Stimulated activated CD4-positive, alpha-beta T cell treated with anti-CD3 and anti-CD28 coated beads, Interleukin-15, amount 100 ng/mL, for 24 hours (primary cell): ENCODE results near the gene ORAI3.

Experiments used
- DNase-seq: peaks from one replicate; pipeline ENCODE4 v3.0.0-alpha.2; 2020

Gene ORAI3

DNA sequence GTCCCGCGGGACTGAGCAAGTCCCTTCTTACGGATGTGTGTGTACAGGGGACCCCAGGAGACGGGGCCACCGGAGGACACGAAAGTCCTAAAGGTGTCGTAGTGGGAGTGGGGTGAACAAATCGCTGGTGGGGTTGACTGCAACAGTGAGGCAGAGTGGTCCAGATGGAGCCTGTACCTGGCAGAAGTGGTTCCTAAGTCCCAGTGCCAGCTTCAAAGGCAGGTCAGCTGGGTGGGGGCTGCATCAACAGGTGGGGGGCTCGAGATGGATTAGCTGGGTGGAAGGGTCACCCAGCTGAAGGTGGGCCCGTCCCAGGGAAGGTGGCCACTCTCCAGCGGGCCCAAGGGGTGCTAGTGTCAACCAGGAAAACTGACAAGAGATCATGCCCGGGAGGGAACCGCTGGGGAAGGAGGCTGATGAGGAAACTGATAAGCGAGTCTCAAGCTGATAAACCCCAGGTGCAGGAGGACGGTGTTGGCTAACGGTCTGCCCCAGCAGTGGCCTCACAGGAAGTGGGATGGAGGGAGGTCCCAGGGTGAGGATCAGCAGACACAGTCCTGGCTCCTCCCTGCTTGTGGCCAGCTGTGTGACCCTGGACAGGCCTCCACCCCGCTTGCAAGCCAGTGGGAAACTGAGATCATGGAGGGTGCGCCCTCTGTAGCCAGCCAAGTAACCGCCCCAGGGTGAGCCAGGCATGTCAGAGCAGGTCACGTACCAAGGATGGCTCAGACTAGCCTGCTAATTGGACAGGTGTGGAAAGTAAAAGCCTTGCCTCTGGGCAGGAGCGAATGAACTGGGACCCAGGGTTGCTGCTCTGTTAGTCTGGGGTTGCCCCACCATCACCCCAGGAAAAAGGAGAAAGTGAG, 1.0 kb downstream of the ORAI3 start:
- DNase-seq: peak; percentile 57

DNA sequence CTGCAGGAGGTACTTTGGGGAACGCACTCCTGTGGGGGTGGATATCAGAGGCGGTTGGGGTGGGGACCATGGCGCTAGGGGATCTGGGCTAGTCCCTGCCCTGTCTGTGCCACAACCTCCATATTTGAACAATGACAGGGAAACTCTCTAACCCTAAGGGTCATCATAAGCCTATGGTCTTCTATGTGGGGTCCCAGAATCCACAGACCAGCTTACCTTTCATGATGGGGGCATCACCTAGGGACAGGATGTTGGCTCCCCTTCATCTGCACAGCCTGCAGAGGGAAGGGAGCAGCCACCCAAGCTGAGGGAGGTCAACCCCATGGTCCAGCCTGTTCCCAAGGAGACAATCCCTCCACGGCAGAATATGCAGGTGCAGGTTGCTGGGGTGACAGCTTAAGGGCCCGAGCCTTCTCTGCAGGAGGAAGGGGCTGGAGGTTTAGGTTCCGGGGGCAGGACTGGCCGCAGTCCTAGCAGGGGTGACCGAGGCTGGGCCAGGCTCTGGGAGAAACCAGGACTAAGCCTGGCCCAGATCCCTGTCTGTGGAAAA, 1.7 kb downstream of the ORAI3 start:
- DNase-seq: no peak

DNA sequence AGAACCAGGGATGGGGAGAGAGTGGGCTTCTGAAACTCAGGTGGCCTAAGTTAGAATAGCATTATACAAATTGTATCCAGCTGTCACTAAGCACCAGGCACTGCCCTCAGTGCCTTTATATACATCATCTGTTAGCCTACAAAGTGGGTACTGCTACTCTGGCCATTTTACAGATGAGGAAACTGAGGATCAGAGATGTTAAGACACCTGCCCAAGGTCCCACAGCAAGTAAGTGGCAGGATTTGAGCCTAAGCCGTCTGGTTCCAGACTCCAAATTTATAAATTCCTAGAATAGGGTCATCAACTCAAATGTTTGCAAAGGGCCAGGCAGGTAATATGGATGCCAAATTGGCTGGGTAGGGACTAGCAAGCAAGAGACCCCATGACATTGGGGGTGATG, 2.3 kb downstream of the ORAI3 start:
- DNase-seq: no peak

DNA sequence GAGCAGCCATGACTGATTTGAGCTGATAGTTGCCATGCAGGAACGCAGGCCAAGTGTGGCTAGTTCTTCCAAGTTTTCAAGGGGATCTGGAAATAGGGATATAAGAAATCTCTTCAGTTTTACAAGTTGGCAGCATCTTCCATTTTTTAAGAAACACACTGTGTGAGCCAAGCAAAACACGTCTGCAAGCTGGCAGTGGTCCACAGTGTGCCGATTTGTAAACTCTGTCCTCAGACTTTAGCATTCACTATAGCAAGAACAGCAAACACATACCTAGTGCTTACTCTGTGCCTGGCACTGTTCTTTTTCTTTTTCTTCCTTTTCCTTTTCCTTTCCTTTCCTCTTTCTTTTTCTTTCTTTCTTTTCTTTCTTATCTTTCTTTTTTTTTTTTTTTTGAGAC, 2.9 kb downstream of the ORAI3 start:
- no peak for DNase-seq

DNA sequence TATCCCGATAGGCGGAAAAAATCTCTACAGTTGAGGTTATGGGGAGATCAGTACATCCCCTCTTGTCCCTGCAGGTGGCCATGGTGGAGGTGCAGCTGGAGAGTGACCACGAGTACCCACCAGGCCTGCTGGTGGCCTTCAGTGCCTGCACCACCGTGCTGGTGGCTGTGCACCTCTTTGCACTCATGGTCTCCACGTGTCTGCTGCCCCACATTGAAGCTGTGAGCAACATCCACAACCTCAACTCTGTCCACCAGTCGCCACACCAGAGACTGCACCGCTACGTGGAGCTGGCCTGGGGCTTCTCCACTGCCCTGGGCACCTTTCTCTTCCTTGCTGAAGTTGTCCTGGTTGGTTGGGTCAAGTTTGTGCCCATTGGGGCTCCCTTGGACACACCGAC, 4.2 kb downstream of the ORAI3 start:
- no peak for DNase-seq

DNA sequence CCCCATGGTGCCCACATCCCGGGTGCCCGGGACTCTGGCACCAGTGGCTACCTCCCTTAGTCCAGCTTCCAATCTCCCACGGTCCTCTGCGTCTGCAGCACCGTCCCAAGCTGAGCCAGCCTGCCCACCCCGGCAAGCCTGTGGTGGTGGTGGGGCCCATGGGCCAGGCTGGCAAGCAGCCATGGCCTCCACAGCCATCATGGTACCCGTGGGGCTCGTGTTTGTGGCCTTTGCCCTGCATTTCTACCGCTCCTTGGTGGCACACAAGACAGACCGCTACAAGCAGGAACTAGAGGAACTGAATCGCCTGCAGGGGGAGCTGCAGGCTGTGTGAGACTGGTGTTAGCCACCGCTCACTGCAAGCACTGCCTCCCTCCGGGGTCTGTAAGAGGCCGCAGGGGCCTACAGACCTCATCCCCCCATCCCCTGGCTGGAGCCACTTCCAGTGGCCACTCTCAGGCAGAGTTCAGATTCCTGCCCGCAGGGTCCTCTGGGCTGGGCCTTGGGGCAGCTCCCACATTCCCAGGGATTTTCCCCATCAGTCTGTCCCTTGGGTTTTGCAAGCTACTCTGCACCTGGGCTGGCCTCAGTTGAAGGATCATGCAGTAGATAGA, 4.8 kb downstream of the ORAI3 start:
- peak; percentile 77 for DNase-seq

DNA sequence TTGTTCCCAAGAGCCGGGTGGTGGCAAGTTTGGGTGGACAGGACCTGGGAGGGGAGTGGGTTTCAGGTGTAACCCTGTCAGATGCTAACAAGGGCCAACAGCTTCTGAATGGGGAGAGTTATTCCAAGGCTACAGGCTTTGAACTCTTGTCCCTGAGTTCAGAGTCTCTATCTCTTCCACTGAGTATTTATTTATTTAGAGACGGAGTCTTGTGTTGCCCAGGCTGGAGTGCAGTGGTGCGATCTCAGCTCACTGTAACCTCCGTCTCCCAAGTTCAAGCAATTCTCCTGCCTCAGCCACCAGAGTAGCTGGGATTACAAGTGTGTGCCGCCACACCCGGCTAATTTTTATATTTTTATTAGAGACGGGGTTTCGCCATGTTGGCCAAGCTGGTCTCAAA, 6.1 kb downstream of the ORAI3 start:
- DNase-seq: no peak

DNA sequence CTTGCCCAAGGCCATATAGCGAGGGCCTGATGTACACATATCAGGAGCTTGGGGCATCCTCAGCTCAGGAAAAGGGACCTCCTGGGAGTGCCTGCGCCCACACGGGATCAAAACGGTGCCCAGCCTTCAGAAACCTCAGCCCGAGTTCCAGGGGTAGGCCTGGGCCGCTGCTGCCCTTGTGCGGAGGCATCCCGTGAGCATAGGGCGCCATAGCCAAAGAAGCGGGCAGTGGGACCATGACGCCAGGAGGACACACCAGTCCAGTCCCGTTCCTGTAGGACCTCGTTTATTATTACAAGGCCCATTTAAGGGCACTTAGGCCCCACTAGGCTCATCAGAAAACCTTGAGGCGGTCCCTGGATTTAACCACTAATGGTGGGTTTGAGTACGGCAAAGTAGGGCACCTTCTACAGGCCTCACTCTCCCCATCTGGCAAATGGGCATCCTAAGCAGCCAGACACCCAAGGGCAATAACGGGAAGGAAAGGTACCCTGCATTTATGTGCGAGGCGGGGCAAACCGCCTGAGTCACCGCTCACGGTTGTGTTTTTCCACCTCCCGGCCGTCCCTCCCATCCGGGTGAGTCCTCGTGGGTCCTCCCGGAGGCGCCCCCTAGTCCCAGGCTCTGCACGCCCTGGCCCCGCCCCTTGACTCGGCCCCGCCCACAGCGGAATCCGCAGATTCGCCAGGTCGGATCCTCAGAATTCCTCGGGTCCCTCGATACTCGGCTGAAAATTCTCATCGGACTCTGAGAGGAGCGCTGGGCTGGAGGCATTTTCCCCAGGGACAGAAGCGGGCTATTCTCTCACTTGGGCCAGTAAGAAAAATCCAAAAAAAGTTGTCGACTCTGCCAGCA, 8.0 kb downstream of the ORAI3 start:
- DNase-seq: peak; percentile 96

DNA sequence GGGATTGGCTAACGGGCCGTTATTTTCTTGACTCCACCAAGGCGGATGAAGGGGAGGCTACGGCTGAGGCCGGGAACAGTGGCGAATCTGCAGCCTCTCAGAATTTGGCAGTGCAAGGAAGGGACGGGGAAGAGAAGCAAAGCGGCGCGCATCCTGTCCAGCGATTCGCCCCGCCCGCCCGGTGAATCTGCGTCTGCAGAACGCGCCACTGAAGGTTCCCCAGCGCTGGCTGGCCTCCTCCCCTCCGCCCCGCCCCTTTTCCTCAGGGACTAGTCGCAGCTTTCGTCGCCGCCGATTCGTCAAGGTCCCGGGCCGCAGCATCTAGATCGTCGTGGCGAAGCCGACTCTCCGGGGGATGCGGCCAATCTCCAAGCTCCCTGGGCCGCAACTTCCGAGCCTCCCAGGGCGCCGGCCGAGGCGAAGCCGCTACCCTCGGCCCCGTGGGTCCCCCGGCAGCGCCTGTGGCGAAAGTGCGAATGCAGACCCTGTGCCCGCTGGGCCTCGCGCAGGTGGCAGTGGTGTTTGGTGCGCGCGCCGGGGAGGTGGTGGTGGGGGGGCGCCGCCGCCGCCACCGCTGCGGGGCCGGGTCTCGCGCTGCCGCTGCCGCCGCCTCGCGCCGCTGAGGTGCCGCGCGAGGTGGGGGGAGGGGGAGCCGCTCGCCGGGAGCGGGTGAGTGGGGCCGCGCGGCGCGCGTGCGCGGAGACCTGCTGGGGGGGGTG, 8.7 kb downstream of the ORAI3 start, which contains the start of gene SETD1A:
SETD1A (plus strand) TSS at position 299 of the 719 bp plus-strand sequence. CDS start 978 bp downstream, outside the sequence.
- peak; percentile 99 for DNase-seq

DNA sequence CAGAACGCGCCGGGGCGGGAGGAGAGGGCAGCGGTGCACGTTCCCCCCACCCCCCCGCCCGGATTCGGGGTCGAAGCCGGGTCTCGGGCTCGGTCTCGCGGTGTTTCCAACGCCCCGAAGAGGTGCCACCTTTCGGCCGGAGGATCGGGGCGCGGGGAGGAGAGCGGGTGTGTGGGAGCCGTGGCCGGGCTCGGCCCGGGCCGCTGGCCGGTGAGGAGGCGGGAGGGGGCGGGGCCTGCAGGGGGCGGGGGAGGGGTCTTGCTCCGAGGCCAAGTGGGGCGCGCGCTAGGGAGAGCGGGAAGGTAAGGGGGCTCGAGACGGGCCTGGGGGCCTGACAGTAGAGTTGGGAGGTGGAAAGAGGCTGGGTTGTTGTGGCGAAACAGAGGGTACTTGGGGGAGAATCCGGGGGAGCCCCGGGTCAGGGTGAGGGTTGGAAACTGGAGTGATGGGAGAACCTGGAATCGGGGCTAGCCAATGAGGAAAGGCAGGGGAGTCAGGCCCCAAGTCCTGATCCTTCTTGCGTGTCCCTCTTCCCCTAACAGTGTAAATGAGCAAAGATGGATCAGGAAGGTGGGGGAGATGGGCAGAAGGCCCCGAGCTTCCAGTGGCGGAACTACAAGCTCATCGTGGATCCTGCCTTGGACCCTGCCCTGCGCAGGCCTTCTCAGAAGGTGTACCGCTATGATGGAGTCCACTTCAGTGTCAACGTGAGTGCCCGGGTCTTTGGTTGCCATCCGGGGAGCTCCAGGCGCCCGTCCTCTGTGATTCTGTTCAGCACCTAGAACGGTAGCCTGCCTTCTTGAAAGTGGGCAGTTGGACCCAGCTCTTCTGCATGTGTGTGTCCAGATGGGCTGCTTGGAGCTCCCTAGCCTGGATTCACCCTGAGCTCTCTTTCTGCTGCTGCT, 9.6 kb downstream of the ORAI3 start:
- no peak for DNase-seq

DNA sequence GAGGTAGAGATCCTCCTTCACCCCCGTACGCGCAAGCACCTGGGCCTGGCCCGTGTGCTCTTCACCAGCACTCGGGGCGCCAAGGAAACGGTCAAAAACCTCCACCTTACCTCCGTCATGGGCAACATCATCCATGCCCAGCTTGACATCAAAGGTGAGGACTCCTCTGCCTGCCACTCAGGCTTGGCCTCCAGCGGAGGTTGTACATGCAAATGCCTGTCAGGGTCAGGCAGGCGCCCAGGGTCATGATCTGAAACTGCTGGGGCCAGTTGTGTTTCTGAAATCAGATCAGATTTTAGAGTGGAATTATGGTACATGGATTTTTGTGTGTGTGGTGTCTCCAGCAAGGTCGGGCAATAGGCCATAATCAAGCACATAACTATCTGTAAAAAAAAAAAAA, 12.5 kb downstream of the ORAI3 start:
- no peak for DNase-seq

DNA sequence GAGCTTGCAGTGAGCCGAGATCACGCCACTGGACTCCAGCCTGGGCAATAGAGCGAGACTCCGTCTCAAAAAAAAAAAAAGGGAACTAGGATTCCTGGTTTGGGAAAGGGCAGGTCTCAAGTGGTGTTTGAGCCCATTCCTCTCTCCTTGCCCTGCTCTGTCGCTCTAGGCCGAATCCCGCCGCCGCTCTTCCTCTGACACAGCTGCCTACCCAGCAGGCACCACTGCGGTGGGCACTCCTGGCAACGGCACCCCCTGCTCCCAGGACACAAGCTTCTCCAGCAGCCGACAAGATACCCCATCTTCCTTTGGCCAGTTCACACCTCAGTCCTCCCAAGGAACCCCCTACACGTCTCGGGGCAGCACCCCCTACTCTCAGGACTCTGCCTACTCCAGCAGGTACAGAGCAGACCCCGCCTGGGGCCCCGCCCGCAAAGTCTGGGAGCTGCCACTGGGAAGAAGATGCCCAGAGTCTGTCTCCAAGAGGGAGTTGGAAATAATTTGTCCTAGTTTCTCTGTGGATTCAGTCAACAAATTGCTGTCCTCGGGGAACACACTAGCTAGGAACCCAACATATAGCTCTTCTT, 15.2 kb downstream of the ORAI3 start:
- DNase-seq: no peak

DNA sequence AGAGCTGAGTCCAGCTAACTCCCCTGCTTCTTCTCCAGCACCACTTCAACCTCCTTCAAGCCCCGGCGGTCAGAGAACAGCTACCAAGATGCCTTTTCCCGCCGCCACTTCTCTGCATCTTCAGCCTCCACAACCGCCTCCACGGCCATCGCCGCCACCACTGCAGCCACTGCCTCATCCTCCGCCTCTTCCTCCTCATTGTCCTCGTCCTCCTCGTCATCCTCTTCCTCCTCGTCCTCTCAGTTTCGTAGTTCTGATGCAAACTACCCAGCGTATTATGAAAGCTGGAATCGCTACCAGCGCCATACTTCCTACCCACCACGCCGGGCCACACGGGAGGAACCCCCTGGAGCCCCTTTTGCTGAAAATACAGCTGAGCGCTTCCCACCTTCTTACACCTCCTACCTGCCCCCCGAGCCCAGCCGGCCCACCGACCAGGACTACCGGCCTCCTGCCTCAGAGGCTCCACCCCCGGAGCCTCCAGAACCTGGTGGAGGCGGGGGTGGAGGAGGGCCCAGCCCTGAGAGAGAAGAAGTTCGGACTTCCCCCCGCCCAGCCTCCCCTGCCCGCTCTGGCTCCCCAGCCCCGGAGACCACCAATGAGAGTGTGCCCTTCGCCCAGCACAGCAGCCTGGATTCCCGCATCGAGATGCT, 15.8 kb downstream of the ORAI3 start:
- DNase-seq: no peak

DNA sequence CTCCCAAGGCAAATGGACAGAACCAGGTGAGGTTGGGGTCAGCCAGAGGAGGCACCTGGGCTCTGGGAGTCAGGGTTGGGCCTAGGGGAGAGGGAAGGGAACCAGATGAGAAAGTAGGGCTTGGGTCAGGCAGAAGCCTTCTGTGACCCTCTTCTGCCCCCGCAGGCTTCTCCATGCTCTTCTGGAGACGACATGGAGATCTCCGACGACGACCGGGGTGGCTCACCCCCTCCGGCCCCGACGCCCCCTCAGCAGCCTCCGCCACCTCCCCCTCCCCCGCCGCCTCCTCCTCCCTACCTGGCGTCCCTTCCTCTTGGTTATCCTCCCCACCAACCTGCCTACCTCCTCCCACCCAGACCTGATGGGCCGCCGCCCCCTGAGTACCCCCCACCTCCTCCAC, 16.6 kb downstream of the ORAI3 start:
- DNase-seq: no peak

DNA sequence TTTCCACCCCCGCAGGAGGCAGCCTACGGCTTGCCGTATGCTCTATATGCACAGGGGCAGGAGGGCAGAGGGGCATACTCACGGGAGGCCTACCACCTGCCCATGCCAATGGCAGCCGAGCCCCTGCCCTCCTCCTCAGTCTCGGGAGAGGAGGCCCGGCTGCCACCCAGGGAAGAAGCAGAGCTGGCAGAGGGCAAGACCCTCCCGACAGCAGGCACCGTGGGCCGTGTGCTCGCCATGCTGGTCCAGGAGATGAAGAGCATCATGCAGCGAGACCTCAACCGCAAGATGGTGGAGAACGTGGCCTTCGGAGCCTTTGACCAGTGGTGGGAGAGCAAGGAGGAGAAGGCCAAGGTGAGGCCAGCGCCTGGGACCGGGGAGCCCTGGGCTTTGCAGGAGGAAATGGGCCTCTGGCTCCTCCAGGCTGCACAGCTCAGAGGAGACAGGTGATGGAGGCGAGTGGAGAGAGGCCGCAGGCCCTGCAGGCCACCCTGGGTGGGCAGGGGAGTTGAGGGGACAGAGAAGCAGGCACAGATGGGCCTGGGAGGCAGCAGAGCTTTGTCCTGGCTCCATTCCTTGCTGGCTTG, 17.3 kb downstream of the ORAI3 start:
- DNase-seq: no peak

DNA sequence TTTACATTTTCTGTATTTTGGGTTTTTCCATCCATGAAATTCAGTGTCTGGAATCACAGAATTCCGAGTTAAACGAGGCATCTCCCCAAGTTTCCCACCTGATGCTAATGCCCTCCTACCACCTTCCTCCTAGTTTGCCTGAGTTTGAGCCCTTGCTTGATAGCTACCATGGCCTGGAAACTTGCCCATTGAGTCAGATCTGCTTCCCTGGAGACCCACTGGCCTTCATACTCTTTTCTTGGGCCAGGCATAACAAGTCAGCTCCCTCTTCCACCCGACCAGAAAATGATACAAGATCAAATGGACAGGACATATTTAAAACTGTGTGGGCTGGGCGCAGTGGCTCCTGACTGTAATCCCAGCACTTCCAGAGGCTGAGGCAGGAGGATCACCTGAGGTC, 18.9 kb downstream of the ORAI3 start:
- DNase-seq: no peak

DNA sequence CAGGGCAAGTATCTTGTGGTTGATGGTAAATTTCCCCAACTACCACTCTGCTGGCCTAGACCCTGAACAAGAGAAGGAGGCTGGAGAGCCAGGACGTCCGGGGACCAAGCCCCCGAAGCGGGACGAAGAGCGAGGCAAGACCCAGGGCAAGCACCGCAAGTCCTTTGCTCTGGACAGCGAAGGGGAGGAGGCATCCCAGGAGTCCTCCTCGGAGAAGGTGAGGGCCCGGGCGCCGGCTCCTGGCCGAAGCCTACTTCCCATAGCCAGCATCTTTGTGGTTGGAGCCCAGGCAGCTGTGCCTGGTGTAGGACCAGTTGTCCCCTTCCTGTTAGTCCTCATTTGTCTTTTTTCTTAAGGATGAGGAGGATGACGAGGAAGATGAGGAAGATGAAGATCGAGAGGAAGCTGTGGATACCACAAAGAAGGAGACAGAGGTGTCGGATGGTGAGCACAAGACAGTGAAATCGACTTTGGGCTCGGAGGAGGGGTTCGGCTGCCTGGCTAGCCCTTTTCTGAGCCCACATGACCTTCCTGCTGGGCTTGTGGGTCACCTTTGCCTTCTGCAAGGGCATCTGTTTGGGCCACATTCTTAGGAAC, 20.5 kb downstream of the ORAI3 start:
- no peak for DNase-seq

DNA sequence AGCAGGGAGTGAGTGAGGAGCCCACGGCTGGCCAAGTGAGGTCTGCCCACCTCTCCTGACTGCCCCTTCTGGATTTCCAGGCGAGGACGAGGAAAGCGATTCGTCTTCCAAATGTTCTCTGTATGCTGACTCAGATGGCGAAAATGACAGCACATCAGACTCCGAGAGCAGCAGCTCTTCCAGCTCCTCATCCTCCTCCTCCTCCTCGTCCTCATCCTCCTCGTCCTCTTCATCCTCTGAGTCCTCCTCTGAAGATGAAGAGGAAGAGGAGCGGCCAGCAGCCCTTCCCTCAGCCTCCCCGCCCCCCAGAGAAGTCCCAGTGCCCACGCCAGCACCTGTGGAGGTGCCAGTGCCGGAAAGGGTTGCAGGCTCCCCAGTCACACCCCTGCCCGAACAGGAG, 22.4 kb downstream of the ORAI3 start:
- no peak for DNase-seq

DNA sequence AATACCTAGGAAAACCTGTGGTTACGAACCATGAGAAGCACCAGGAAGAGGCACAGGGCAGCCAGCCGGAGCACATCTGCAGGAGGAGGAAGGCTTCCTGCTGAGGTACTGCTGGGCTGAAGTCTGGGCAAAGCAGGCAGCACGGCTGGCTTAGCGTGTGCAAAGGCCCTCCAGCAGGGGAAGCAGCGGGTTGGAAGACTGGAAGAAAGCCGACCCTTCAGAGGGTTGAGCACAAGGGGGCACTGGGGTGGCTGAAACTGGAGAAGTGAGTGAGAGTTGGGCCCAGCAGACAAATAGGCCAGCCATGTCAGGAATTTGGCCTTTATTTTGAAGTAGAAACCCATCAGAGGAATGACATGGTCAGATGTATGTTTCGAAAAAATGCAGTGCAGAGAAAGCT, 24.0 kb downstream of the ORAI3 start:
- DNase-seq: no peak

DNA sequence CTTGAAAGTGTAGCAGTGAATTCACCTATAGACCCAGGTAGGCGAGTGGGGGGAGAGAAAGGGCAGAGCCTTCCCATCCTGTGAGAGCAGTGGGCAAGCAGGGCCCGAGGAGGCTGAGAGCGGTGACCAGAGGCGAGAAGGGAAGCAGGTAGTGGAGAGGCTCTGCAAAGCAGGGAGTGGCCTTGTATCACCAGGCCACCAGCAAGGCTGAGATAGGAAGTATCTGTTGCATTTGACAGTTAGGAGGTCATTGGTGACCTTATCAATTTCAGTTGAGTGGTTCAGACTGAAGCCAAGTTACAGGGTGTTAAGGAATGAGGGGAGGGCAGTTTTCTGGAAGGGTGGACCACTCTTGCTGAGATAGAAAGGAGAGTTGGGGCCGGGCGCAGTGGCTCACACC, 25.5 kb downstream of the ORAI3 start:
- no peak for DNase-seq
